Measurements from ENCODE around the gene GLO1.
A peak's percentile ranks its signal among the peaks of the same experiment; 100 is the strongest.

The GLO1 gene

DNA sequence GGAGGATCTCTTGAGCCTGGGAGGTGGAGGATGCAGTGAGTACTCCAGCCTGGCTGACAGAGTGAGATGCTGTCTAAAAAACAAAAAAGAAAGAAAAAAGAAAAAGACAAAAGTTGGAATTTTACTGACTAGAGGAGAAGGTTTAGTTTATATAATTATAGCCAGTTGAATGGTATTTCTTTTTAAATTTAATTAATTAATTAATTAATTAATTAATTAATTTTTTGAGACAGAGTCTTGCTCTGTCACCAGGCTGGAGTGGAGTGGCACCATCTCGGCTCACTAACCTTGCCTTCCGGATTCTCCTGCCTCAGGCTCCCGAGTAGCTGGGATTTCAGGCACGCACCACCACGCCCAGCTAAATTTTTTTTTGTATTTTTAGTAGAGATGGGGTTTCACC is 20.8 kb upstream of the GLO1 start:
- Histone ChIP-seq H3K27ac (ENCODE audit: low read length) (no peak overlapping the region), H3K4me1 (ENCODE audit: control insufficient read depth, insufficient read depth, low read length) (no peaks in the 10 kb centered on the region), H3K36me3 (ENCODE audit: control insufficient read depth, insufficient read depth, low read length) (no peaks in the 10 kb centered on the region), H3K27me3 (ENCODE audit: control insufficient read depth, insufficient read depth, low read length) (no peaks in the 10 kb centered on the region), H3K9me3 (ENCODE audit: control insufficient read depth, insufficient read depth, low read length) (no peaks in the 10 kb centered on the region), H3K4me3 (ENCODE audit: low read length) (no peak overlapping the region)
- no CpG with 5 or more reads among the region's 5 CpGs for WGBS (ENCODE audit: insufficient coverage, insufficient read length)
- DNase-seq (ENCODE audit: low read depth, low spot score) = no peak

- Histone ChIP-seq H3K9me3 (ENCODE audit: control insufficient read depth, insufficient read depth, low read length) (no peaks in the 10 kb centered on the region), H3K27me3 (ENCODE audit: control insufficient read depth, insufficient read depth, low read length) (no peaks in the 10 kb centered on the region), H3K4me1 (ENCODE audit: control insufficient read depth, insufficient read depth, low read length) (no peaks in the 10 kb centered on the region), H3K4me3 (ENCODE audit: low read length) (no peak overlapping the region), H3K27ac (ENCODE audit: low read length) (no peak overlapping the region), H3K36me3 (ENCODE audit: control insufficient read depth, insufficient read depth, low read length) (no peaks in the 10 kb centered on the region)
- DNase-seq (ENCODE audit: low read depth, low spot score) = no peak
- no CpG with 5 or more reads among the region's 26 CpGs for whole genome bisulfite sequencing (ENCODE audit: insufficient coverage, insufficient read length)
Observed at GRCh38 chr6:38722727-38723334, 19.9 kb upstream of the GLO1 start.

GRCh38 chr6:38722038-38722437 is 19.1 kb upstream of the GLO1 start:
- Histone ChIP-seq H3K9me3 (ENCODE audit: control insufficient read depth, insufficient read depth, low read length) (no peaks in the 10 kb centered on the region), H3K27ac (ENCODE audit: low read length) (no peak overlapping the region), H3K27me3 (ENCODE audit: control insufficient read depth, insufficient read depth, low read length) (peaks cover under 1% of the 10 kb centered on the region; the same call in 1 of the 2 replicates), H3K4me1 (ENCODE audit: control insufficient read depth, insufficient read depth, low read length) (no peaks in the 10 kb centered on the region), H3K36me3 (ENCODE audit: control insufficient read depth, insufficient read depth, low read length) (no peaks in the 10 kb centered on the region), H3K4me3 (ENCODE audit: low read length) (no peak overlapping the region)
- WGBS (ENCODE audit: insufficient coverage, insufficient read length) = no CpG with 5 or more reads among the region's 3 CpGs
- DNase-seq (ENCODE audit: low read depth, low spot score) = no peak

GRCh38 chr6:38720295-38720694 is 17.4 kb upstream of the GLO1 start:
- Histone ChIP-seq H3K4me1 (ENCODE audit: control insufficient read depth, insufficient read depth, low read length) (no peaks in the 10 kb centered on the region), H3K36me3 (ENCODE audit: control insufficient read depth, insufficient read depth, low read length) (no peaks in the 10 kb centered on the region), H3K9me3 (ENCODE audit: control insufficient read depth, insufficient read depth, low read length) (no peaks in the 10 kb centered on the region), H3K27ac (ENCODE audit: low read length) (no peak overlapping the region), H3K27me3 (ENCODE audit: control insufficient read depth, insufficient read depth, low read length) (peaks cover 9% of the 10 kb centered on the region), H3K4me3 (ENCODE audit: low read length) (no peak overlapping the region)
- no peak for DNase-seq (ENCODE audit: low read depth, low spot score)
- no CpG with 5 or more reads among the region's 2 CpGs for WGBS (ENCODE audit: insufficient coverage, insufficient read length)

- WGBS (ENCODE audit: insufficient coverage, insufficient read length) = no CpG with 5 or more reads among the region's 1 CpG
- no peak for DNase-seq (ENCODE audit: low read depth, low spot score)
- peaks cover 15% of the 10 kb centered on the region for H3K27me3 ChIP-seq (ENCODE audit: control insufficient read depth, insufficient read depth, low read length)
- H3K27ac ChIP-seq (ENCODE audit: low read length) = no peak overlapping the region
- no peaks in the 10 kb centered on the region for H3K36me3 ChIP-seq (ENCODE audit: control insufficient read depth, insufficient read depth, low read length)
- H3K4me3 ChIP-seq (ENCODE audit: low read length) = no peak overlapping the region
- H3K9me3 ChIP-seq (ENCODE audit: control insufficient read depth, insufficient read depth, low read length) = no peaks in the 10 kb centered on the region
- no peaks in the 10 kb centered on the region for H3K4me1 ChIP-seq (ENCODE audit: control insufficient read depth, insufficient read depth, low read length)
Observed at GRCh38 chr6:38719358-38719757, 16.4 kb upstream of the GLO1 start.

- Histone ChIP-seq H3K27me3 (ENCODE audit: control insufficient read depth, insufficient read depth, low read length) (peaks cover 20% of the 10 kb centered on the region), H3K9me3 (ENCODE audit: control insufficient read depth, insufficient read depth, low read length) (no peaks in the 10 kb centered on the region), H3K4me1 (ENCODE audit: control insufficient read depth, insufficient read depth, low read length) (no peaks in the 10 kb centered on the region), H3K4me3 (ENCODE audit: low read length) (no peak overlapping the region), H3K36me3 (ENCODE audit: control insufficient read depth, insufficient read depth, low read length) (no peaks in the 10 kb centered on the region), H3K27ac (ENCODE audit: low read length) (no peak overlapping the region)
- WGBS (ENCODE audit: insufficient coverage, insufficient read length) = no CpG with 5 or more reads among the region's 2 CpGs
- no peak for DNase-seq (ENCODE audit: low read depth, low spot score)
Observed at GRCh38 chr6:38716825-38717224, 13.9 kb upstream of the GLO1 start.

- Histone ChIP-seq H3K36me3 (ENCODE audit: control insufficient read depth, insufficient read depth, low read length) (no peaks in the 10 kb centered on the region), H3K4me1 (ENCODE audit: control insufficient read depth, insufficient read depth, low read length) (no peaks in the 10 kb centered on the region), H3K27me3 (ENCODE audit: control insufficient read depth, insufficient read depth, low read length) (peaks cover 20% of the 10 kb centered on the region), H3K27ac (ENCODE audit: low read length) (no peak within 1 kb of the TSS), H3K9me3 (ENCODE audit: control insufficient read depth, insufficient read depth, low read length) (no peaks in the 10 kb centered on the region; the same call in 1 of the 2 replicates), H3K4me3 (ENCODE audit: low read length) (peak within 1 kb of the TSS; percentile 28; the same call in 1 of the 2 replicates)
- DNase-seq (ENCODE audit: low read depth, low spot score) = no peak
- no CpG with 5 or more reads among the region's 44 CpGs for WGBS (ENCODE audit: insufficient coverage, insufficient read length)
Observed at GRCh38 chr6:38715016-38715689, 12.2 kb upstream of the GLO1 start, which contains the start of gene DNAH8. Gene DNAH8, plus strand, starts transcription at chr6:38715311. Its CDS starts 7,499 bp downstream, at chr6:38722810.

DNA sequence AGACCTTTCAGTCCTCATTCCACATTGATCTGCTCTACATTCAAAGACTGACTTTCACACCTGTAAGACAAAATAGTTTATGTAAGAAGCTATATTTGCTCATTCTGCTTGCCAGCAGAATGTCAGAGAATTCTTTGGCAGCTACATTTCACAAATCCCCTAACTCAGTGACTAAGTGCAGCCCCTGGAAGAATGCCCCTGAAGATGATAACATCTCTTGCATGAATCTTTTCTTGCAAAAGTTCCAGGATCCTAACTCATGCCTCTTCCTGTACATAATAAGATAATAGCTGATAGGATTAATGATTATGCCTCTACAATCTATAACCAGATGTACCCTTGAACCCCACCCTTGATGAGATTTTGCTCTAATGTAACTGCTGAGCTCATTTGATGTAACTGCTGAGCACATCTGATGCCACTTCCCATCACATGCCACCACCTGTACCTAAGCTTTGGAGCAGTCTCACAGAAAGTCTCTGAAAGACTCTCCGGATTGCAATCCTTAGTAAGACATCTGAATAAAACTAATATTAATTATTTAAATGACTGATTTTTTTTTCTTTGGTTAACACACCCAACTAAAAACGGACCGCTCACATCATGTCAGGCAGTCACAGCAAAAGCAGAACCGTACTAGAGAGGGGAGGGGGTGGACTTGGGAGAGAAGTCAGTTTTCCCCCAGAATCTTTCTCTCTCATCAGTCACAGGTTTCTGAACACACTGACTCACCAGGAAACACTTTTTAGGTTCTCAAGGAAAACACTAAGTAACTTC is 11.5 kb upstream of the GLO1 start:
- Histone ChIP-seq H3K9me3 (ENCODE audit: control insufficient read depth, insufficient read depth, low read length) (no peaks in the 10 kb centered on the region; the same call in 1 of the 2 replicates), H3K4me1 (ENCODE audit: control insufficient read depth, insufficient read depth, low read length) (no peaks in the 10 kb centered on the region), H3K36me3 (ENCODE audit: control insufficient read depth, insufficient read depth, low read length) (no peaks in the 10 kb centered on the region), H3K4me3 (ENCODE audit: low read length) (no peak overlapping the region), H3K27me3 (ENCODE audit: control insufficient read depth, insufficient read depth, low read length) (peaks cover 20% of the 10 kb centered on the region), H3K27ac (ENCODE audit: low read length) (no peak overlapping the region)
- DNase-seq (ENCODE audit: low read depth, low spot score) = no peak
- WGBS (ENCODE audit: insufficient coverage, insufficient read length) = no CpG with 5 or more reads among the region's 4 CpGs

GRCh38 chr6:38713812-38714211 is 10.9 kb upstream of the GLO1 start:
- no CpG with 5 or more reads among the region's 6 CpGs for WGBS (ENCODE audit: insufficient coverage, insufficient read length)
- no peaks in the 10 kb centered on the region for H3K36me3 ChIP-seq (ENCODE audit: control insufficient read depth, insufficient read depth, low read length)
- no peak for DNase-seq (ENCODE audit: low read depth, low spot score)
- no peak overlapping the region for H3K4me3 ChIP-seq (ENCODE audit: low read length)
- no peaks in the 10 kb centered on the region; the same call in 1 of the 2 replicates for H3K9me3 ChIP-seq (ENCODE audit: control insufficient read depth, insufficient read depth, low read length)
- H3K4me1 ChIP-seq (ENCODE audit: control insufficient read depth, insufficient read depth, low read length) = no peaks in the 10 kb centered on the region
- H3K27ac ChIP-seq (ENCODE audit: low read length) = no peak overlapping the region
- H3K27me3 ChIP-seq (ENCODE audit: control insufficient read depth, insufficient read depth, low read length) = peaks cover 20% of the 10 kb centered on the region

GRCh38 chr6:38708496-38708895 is 5.6 kb upstream of the GLO1 start:
- H3K4me3 ChIP-seq (ENCODE audit: low read length) = no peak overlapping the region
- H3K27ac ChIP-seq (ENCODE audit: low read length) = no peak overlapping the region
- no CpG with 5 or more reads among the region's 2 CpGs for WGBS (ENCODE audit: insufficient coverage, insufficient read length)
- H3K27me3 ChIP-seq (ENCODE audit: control insufficient read depth, insufficient read depth, low read length) = no peaks in the 10 kb centered on the region; the same call in 1 of the 2 replicates
- DNase-seq (ENCODE audit: low read depth, low spot score) = no peak
- H3K9me3 ChIP-seq (ENCODE audit: control insufficient read depth, insufficient read depth, low read length) = no peaks in the 10 kb centered on the region; the same call in 1 of the 2 replicates
- no peaks in the 10 kb centered on the region for H3K4me1 ChIP-seq (ENCODE audit: control insufficient read depth, insufficient read depth, low read length)
- no peaks in the 10 kb centered on the region for H3K36me3 ChIP-seq (ENCODE audit: control insufficient read depth, insufficient read depth, low read length)
